ENCODE results near the gene MPO. TPM values are rescaled to one million over a fixed set of nuclear protein-coding genes. Genes with fewer than 3 reads are reported as not detected.
A peak's percentile ranks its signal among the peaks of the same experiment; 100 is the strongest.

The MPO gene
- total and polyA plus RNA-seq, 2 of the 4 experiments (the other 2 are of a cell fraction) = not detected

DNA sequence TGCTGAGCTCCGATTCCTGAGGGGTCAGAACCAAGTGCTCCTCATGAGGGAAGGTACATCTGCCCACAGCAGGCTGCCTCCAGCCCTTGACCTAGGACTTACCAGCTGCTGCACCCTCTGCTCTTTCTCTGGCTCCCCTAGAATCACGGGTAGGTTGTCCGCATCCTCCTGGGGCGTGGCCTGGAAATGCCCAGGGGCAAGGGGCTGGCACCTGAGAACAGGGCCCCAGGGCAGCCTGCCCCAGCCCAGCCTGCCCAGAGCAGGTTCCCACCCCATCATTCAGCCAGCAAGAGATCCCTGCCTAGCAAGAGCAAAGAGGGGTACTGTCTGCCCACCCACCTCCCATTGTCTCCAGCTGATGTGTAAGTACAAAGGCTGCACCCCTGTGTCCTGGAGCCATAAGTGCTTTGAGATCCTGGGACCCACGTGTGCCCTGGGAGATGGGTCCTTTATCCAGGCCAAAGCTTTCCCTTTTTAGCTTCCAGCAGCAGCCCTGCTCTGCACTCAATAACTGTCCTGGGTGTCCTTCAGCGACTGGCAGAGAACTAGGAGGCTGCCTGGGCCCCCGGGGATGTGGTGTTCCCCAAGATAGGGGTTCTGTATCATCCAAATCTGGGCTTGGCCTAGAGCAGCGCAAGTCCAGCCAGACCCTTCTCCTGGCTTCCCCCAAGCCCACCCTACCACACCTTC is 42.8 kb upstream of the MPO start:
- POLR2A ChIA-PET (ENCODE audit: unreplicated experiment) = no interaction called here
- Histone ChIP-seq H2AK9ac (replicated peaks; ENCODE audit: low read depth, low read length, poor library complexity) (no peak overlapping the region), H3K23ac (ENCODE audit: low read depth, low read length) (peak overlapping the region; percentile 49; the same call in 1 of the 2 replicates), H3K4ac (ENCODE audit: low read depth, low read length) (peak overlapping the region; percentile 79), H2BK15ac (ENCODE audit: low read depth, low read length) (no peak overlapping the region), H3K27ac (ENCODE audit: insufficient read depth, low read length) (no peak overlapping the region), H3K4me3 (ENCODE audit: insufficient read depth, low read depth, low read length) (no peak overlapping the region; the same call in 1 of the 2 replicates), H2BK5ac (ENCODE audit: low read depth, low read length, poor library complexity, severe bottlenecking) (no peak overlapping the region), H3K9me1 (ENCODE audit: insufficient read depth, low read length) (no peaks in the 10 kb centered on the region), H4K5ac (ENCODE audit: low read depth, low read length) (peak overlapping the region; percentile 77), H3K9ac (ENCODE audit: low read depth, low read length) (peak overlapping the region; percentile 62), H3K4me1 (ENCODE audit: control insufficient read depth, insufficient read depth, low read length) (peaks cover 8% of the 10 kb centered on the region), H2BK20ac (ENCODE audit: low read depth, low read length) (no peak overlapping the region), H4K20me1 (ENCODE audit: insufficient read depth, low read length) (no peaks in the 10 kb centered on the region), H3K4me2 (ENCODE audit: low read depth, low read length) (peak overlapping the region; percentile 66; the same call in 1 of the 2 replicates), H3K27me3 (ENCODE audit: control insufficient read depth, insufficient read depth, low read length) (peaks cover 5% of the 10 kb centered on the region; the same call in 1 of the 2 replicates), H4K8ac (ENCODE audit: low read depth in 2 of 2, low read length in 2 of 2) (peak overlapping the region; percentile 66 to 86; a peak in 3 of 4 replicates), H4K91ac (ENCODE audit: insufficient read depth, low read depth, low read length) (0 out of 2 replicates have a peak overlapping the region, but pooled peaks have one; percentile 62), H3K79me1 (ENCODE audit: low read depth in 1 of 2, low read length in 2 of 2) (no peaks in the 10 kb centered on the region), H2AK5ac (ENCODE audit: low read depth, low read length) (peak overlapping the region; percentile 50), H3K9me3 (ENCODE audit: control insufficient read depth, insufficient read depth, low read length) (no peaks in the 10 kb centered on the region), H3K14ac (replicated peaks; ENCODE audit: low read depth, low read length) (no peak overlapping the region), H2BK120ac (ENCODE audit: low read depth, low read length) (0 out of 2 replicates have a peak overlapping the region, but pooled peaks have one; percentile 32), H3K56ac (ENCODE audit: extremely low read depth, insufficient read depth, low read length) (no peak overlapping the region), H3K18ac (ENCODE audit: low read depth, low read length) (no peak overlapping the region; the same call in 1 of the 2 replicates), H3K36me3 (ENCODE audit: control insufficient read depth, insufficient read depth, low read length) (peaks cover 3% of the 10 kb centered on the region; the same call in 1 of the 2 replicates), H2AFZ (replicated peaks; ENCODE audit: low read length, poor library complexity) (peak overlapping the region; percentile 91)
- in situ Hi-C loops (cut with MboI; ENCODE audit: low sequenced_read_pairs) = no loop called here
- WGBS, 2 experiments (ENCODE audit: extremely low coverage in 2 of 2, insufficient read length in 1 of 2) = 40% methylated on average over 1 of the region's 8 CpGs; no CpG with 5 or more reads in 1 of the 2 experiments
- CTCF ChIA-PET = interaction anchor here (0.5 kb wide), 1 partner anchor 126 kb away, joined by 3 read pairs; no protein-coding TSS in a partner anchor
- no peak for TF ChIP-seq MXI1 (IDR thresholded peaks at IDR 0.05; ENCODE audit: borderline replicate concordance, low read depth, low read length)
- TF ChIP-seq BHLHE40 (IDR thresholded peaks at IDR 0.05; ENCODE audit: low read depth, low read length) = no peak
- TF ChIP-seq RAD21 (IDR thresholded peaks at IDR 0.05; ENCODE audit: low read length) = no peak
- TF ChIP-seq FOS (IDR thresholded peaks at IDR 0.05; ENCODE audit: low read depth, low read length) = no peak
- no peak for TF ChIP-seq SMC3 (IDR thresholded peaks at IDR 0.05; ENCODE audit: low read depth, low read length)
- TF ChIP-seq POLR2A (IDR thresholded peaks at IDR 0.05; ENCODE audit: low read depth, low read length) = no peak
- TF ChIP-seq MAFK (IDR thresholded peaks at IDR 0.05; ENCODE audit: low read depth, low read length) = no peak
- no peak for TF ChIP-seq NFE2L2 (IDR thresholded peaks at IDR 0.05; ENCODE audit: low read depth, low read length)
- TF ChIP-seq MAZ (IDR thresholded peaks at IDR 0.05; ENCODE audit: borderline replicate concordance, low read depth, low read length) = no peak
- TF ChIP-seq, protein P1, sequence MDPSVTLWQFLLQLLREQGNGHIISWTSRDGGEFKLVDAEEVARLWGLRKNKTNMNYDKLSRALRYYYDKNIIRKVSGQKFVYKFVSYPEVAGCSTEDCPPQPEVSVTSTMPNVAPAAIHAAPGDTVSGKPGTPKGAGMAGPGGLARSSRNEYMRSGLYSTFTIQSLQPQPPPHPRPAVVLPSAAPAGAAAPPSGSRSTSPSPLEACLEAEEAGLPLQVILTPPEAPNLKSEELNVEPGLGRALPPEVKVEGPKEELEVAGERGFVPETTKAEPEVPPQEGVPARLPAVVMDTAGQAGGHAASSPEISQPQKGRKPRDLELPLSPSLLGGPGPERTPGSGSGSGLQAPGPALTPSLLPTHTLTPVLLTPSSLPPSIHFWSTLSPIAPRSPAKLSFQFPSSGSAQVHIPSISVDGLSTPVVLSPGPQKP (IDR thresholded peaks at IDR 0.05; ENCODE audit: borderline replicate concordance, low read depth, low read length) = no peak
- TF ChIP-seq, protein P2, sequence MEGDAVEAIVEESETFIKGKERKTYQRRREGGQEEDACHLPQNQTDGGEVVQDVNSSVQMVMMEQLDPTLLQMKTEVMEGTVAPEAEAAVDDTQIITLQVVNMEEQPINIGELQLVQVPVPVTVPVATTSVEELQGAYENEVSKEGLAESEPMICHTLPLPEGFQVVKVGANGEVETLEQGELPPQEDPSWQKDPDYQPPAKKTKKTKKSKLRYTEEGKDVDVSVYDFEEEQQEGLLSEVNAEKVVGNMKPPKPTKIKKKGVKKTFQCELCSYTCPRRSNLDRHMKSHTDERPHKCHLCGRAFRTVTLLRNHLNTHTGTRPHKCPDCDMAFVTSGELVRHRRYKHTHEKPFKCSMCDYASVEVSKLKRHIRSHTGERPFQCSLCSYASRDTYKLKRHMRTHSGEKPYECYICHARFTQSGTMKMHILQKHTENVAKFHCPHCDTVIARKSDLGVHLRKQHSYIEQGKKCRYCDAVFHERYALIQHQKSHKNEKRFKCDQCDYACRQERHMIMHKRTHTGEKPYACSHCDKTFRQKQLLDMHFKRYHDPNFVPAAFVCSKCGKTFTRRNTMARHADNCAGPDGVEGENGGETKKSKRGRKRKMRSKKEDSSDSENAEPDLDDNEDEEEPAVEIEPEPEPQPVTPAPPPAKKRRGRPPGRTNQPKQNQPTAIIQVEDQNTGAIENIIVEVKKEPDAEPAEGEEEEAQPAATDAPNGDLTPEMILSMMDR (conservative IDR thresholded peaks at IDR 0.05; ENCODE audit: low read depth, low read length) = no peak
- TF ChIP-seq, protein P3, sequence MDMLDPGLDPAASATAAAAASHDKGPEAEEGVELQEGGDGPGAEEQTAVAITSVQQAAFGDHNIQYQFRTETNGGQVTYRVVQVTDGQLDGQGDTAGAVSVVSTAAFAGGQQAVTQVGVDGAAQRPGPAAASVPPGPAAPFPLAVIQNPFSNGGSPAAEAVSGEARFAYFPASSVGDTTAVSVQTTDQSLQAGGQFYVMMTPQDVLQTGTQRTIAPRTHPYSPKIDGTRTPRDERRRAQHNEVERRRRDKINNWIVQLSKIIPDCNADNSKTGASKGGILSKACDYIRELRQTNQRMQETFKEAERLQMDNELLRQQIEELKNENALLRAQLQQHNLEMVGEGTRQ (IDR thresholded peaks at IDR 0.05; ENCODE audit: low read depth, low read length) = no peak
- no peak for TF ChIP-seq CEBPB (IDR thresholded peaks at IDR 0.05; ENCODE audit: low read depth, low read length)
- intact Hi-C loops (cut with micrococcal nuclease) = loop anchor here (2.0 kb wide), 1 partner anchor 29 kb away; the partner anchor contains the start of gene SUPT4H1
- dilution Hi-C loops (cut with HindIII; ENCODE audit: low sequenced_read_pairs, unreplicated experiment) = no loop called here
- ATAC-seq (ENCODE audit: low read depth) (no peak; the same call in 1 of the 2 replicates), DNase-seq (no peak)
- BruUV-seq (replicated peaks) = no TSS peak
